H1 (cell line): ENCODE measurements around the gene SMLR1. TPM values are rescaled to one million over a fixed set of nuclear protein-coding genes. Genes with fewer than 3 reads are reported as not detected.

Experiments used
- CTCF ChIA-PET: fragments of 300-600 bp; sonication (Branson Sonifier 250); formaldehyde crosslinking; loops from one replicate; lab custom pipeline; 2021; ENCODE audit not compliant: partially characterized antibody; lab: Charles Lee
- POLR2A ChIA-PET: fragments of 300-600 bp; sonication (Branson Sonifier 250); formaldehyde crosslinking; loops from one replicate; lab custom pipeline; 2021; ENCODE audit warnings: inconsistent platforms; ENCODE audit not compliant: partially characterized antibody; lab: Charles Lee
- DNase-seq, 2 experiments: peaks; one replicate each; pipeline versions ENCODE4 v3.0.0 to v3.0.0-alpha.2; 2010 to 2022; ENCODE audit warnings: low spot score in 2 of 2, low read depth in 1 of 2, mixed read lengths in 1 of 2
- FAIRE-seq: peaks from 2 replicates; lab custom pipeline; 2011; peaks lifted over from hg19 to GRCh38; lab: Jason Lieb, UNC
- H2AFZ ChIP-seq: 2 replicates; pipeline ENCODE4 v1.8.1; 2012; ENCODE audit warnings: low read length, inconsistent platforms
- H2AK5ac ChIP-seq: 2 replicates; pipeline ENCODE4 v1.6.1; 2013; ENCODE audit warnings: low read depth, low read length
- H2BK120ac ChIP-seq: replicated peaks from 2 replicates; pipeline ENCODE3; 2013; ENCODE audit warnings: low read depth, low read length, inconsistent platforms
- H2BK12ac ChIP-seq: 2 replicates; pipeline ENCODE4 v1.6.1; 2013; ENCODE audit warnings: low read depth, low read length
- H2BK15ac ChIP-seq: 2 replicates; pipeline ENCODE4 v1.6.1; 2013; ENCODE audit warnings: low read length
- H2BK20ac ChIP-seq: 2 replicates; pipeline ENCODE4 v1.6.1; 2013; ENCODE audit warnings: low read length
- H2BK5ac ChIP-seq: 2 replicates; pipeline ENCODE4 v1.6.1; 2013; ENCODE audit warnings: low read depth, low read length
- H3K14ac ChIP-seq: 2 replicates; pipeline ENCODE4 v1.6.1; 2013; ENCODE audit warnings: inconsistent platforms; ENCODE audit not compliant: insufficient read length
- H3K18ac ChIP-seq: 2 replicates; pipeline ENCODE4 v1.6.1; 2013; ENCODE audit warnings: low read length; ENCODE audit errors: extremely low read depth
- H3K23ac ChIP-seq: 2 replicates; pipeline ENCODE4 v1.6.1; 2013; ENCODE audit warnings: inconsistent platforms; ENCODE audit not compliant: insufficient read length
- H3K23me2 ChIP-seq: 2 replicates; pipeline ENCODE4 v1.6.1; 2013; ENCODE audit warnings: low read depth, low read length
- H3K27ac ChIP-seq: 2 replicates; pipeline ENCODE4 v1.6.1; 2011; ENCODE audit warnings: low read depth, low read length, inconsistent platforms
- H3K27me3 ChIP-seq, 4 experiments: replicated peaks in 1 of 4; 1 replicate in 1 of 4; 2 replicates in 3 of 4; pipeline versions ENCODE4 v1.6.1 to v1.8.1; 2011 to 2013; ENCODE audit warnings: low read length in 3 of 4, mild to moderate bottlenecking in 3 of 4, inconsistent platforms in 2 of 4, mixed read lengths in 2 of 4, moderate library complexity in 1 of 4; ENCODE audit not compliant: control insufficient read depth in 3 of 4, insufficient read depth in 3 of 4; ENCODE audit errors: extremely low read depth in 1 of 4
- H3K36me3 ChIP-seq, 4 experiments: 2 replicates each; pipeline versions ENCODE4 v1.6.1 to v1.8.1; 2011 to 2013; ENCODE audit warnings: mild to moderate bottlenecking in 4 of 4, low read length in 3 of 4, moderate library complexity in 2 of 4, control low read depth in 1 of 4, inconsistent platforms in 1 of 4; ENCODE audit not compliant: insufficient read depth in 4 of 4, control insufficient read depth in 2 of 4
- H3K4ac ChIP-seq: replicated peaks from 2 replicates; pipeline ENCODE3; 2013; ENCODE audit warnings: low read length, low read depth, mixed read lengths, inconsistent platforms; ENCODE audit not compliant: insufficient read length
- H3K4me1 ChIP-seq, 4 experiments: replicated peaks in 1 of 4; 1 replicate in 1 of 4; 2 replicates in 3 of 4; pipeline versions ENCODE4 v1.6.1 to v1.8.1; 2011 to 2013; ENCODE audit warnings: low read length in 3 of 4, inconsistent platforms in 2 of 4, mixed read lengths in 1 of 4; ENCODE audit not compliant: insufficient read depth in 4 of 4, control insufficient read depth in 3 of 4
- H3K4me2 ChIP-seq, 2 experiments: 2 replicates each; pipeline versions ENCODE4 v1.6.1 to v1.8.1; 2011 to 2013; ENCODE audit warnings: low read depth in 2 of 2, low read length in 2 of 2, control low read depth in 1 of 2, inconsistent platforms in 1 of 2, mild to moderate bottlenecking in 1 of 2; ENCODE audit not compliant: insufficient read depth in 1 of 2
- H3K4me3 ChIP-seq, 4 experiments: fragments of 200-600, 300-600 bp in 1 of 4; sonication (generic), shearing (Covaris generic), sonication (Bioruptor Twin) in 1 of 4; 2 replicates each; pipeline versions ENCODE4 v1.5.1 to v1.8.1; 2011 to 2016; ENCODE audit warnings: low read length in 4 of 4, low read depth in 3 of 4, control low read depth in 2 of 4, inconsistent platforms in 2 of 4, mild to moderate bottlenecking in 2 of 4, mixed read lengths in 1 of 4, moderate library complexity in 1 of 4; ENCODE audit not compliant: insufficient read depth in 2 of 4; ENCODE audit errors: extremely low read depth in 1 of 4
- H3K56ac ChIP-seq: replicated peaks from 2 replicates; pipeline ENCODE3; 2013; ENCODE audit warnings: low read depth, mild to moderate bottlenecking, mixed read lengths, low read length, inconsistent platforms; ENCODE audit not compliant: insufficient read length
- H3K79me1 ChIP-seq: 2 replicates; pipeline ENCODE4 v1.6.1; 2013; ENCODE audit warnings: low read depth, low read length, control low read depth
- H3K79me2 ChIP-seq, 2 experiments: 2 replicates each; pipeline versions ENCODE4 v1.6.1 to v1.8.1; 2012 to 2013; ENCODE audit warnings: low read length in 2 of 2, mild to moderate bottlenecking in 2 of 2, inconsistent platforms in 1 of 2; ENCODE audit not compliant: insufficient read depth in 2 of 2, control insufficient read depth in 1 of 2
- H3K9ac ChIP-seq, 4 experiments: replicated peaks in 1 of 4; 1 replicate in 1 of 4; 2 replicates in 3 of 4; pipeline versions ENCODE4 v1.6.1 to v1.8.1; 2011 to 2013; ENCODE audit warnings: low read depth in 3 of 4, low read length in 3 of 4, control low read depth in 2 of 4, mild to moderate bottlenecking in 2 of 4, moderate library complexity in 2 of 4, inconsistent platforms in 1 of 4; ENCODE audit errors: extremely low read depth in 1 of 4
- H3K9me3 ChIP-seq, 2 experiments: 2 replicates each; pipeline versions ENCODE4 v1.6.1 to v1.8.1; 2012 to 2013; ENCODE audit warnings: mild to moderate bottlenecking in 2 of 2, moderate library complexity in 2 of 2, control low read depth in 1 of 2, inconsistent platforms in 1 of 2, low read depth in 1 of 2, low read length in 1 of 2, mixed read lengths in 1 of 2; ENCODE audit not compliant: insufficient read depth in 2 of 2
- H4K20me1 ChIP-seq, 2 experiments: replicated peaks in 1 of 2; 2 replicates each; pipeline versions ENCODE3 to v1.8.1; 2011 to 2013; ENCODE audit warnings: inconsistent platforms in 2 of 2, low read length in 2 of 2, mild to moderate bottlenecking in 1 of 2; ENCODE audit not compliant: insufficient read depth in 2 of 2, control insufficient read depth in 1 of 2
- H4K5ac ChIP-seq: 2 replicates; pipeline ENCODE4 v1.6.1; 2013; ENCODE audit warnings: low read length, low read depth, mixed read lengths, inconsistent platforms; ENCODE audit not compliant: insufficient read length
- H4K8ac ChIP-seq: 2 replicates; pipeline ENCODE4 v1.8.0; 2013; ENCODE audit warnings: mild to moderate bottlenecking, moderate library complexity, low read length, inconsistent platforms; ENCODE audit not compliant: insufficient read depth; ENCODE audit errors: extremely low read depth
- H4K91ac ChIP-seq: replicated peaks from 2 replicates; pipeline ENCODE3; 2013; ENCODE audit warnings: low read length, mixed read lengths, inconsistent platforms; ENCODE audit not compliant: insufficient read length
- BRCA1 ChIP-seq: IDR thresholded peaks from 2 replicates; pipeline ENCODE4 v1.6.1; 2012; ENCODE audit warnings: low read depth, low read length, improper control_type of control experiment
- CHD2 ChIP-seq: IDR thresholded peaks from 2 replicates; pipeline ENCODE4 v1.6.1; 2012; ENCODE audit warnings: low read length, improper control_type of control experiment
- KDM5A ChIP-seq: fragments of 200-600 bp; IDR thresholded peaks from 2 replicates; pipeline ENCODE4 v1.7.1; 2012; ENCODE audit warnings: mild to moderate bottlenecking, low read length, inconsistent platforms, mixed read lengths
- NRF1 ChIP-seq: IDR thresholded peaks from 2 replicates; pipeline ENCODE4 v1.6.1; 2011; ENCODE audit warnings: mild to moderate bottlenecking, low read depth, low read length, improper control_type of control experiment
- RAD21 ChIP-seq, 2 experiments: IDR thresholded peaks in 1 of 2; conservative IDR thresholded peaks in 1 of 2; 2 replicates each; pipeline ENCODE4 v1.6.1; 2011; ENCODE audit warnings: low read depth in 2 of 2, low read length in 2 of 2, improper control_type of control experiment in 1 of 2, inconsistent platforms in 1 of 2, mild to moderate bottlenecking in 1 of 2, moderate library complexity in 1 of 2
- SAP30 ChIP-seq: fragments of 300-600 bp; sonication (generic); IDR thresholded peaks from 2 replicates; pipeline ENCODE4 v1.7.1; 2012; ENCODE audit warnings: low read length, moderate library complexity, mild to moderate bottlenecking, inconsistent platforms; ENCODE audit not compliant: insufficient read depth, insufficient replicate concordance
- SRF ChIP-seq: IDR thresholded peaks from 2 replicates; pipeline ENCODE4 v1.6.1; 2011; ENCODE audit warnings: mild to moderate bottlenecking, low read depth, low read length, moderate library complexity
- TCF12 ChIP-seq: IDR thresholded peaks from 2 replicates; pipeline ENCODE4 v1.6.1; 2011; ENCODE audit warnings: low read depth, mild to moderate bottlenecking, low read length
- WGBS, 2 experiments: shearing (Covaris generic) in 1 of 2; methylation state at CpG; one replicate each; pipeline versions ENCODE4 v1.1.6 to v1.1.7; 2013 to 2015; ENCODE audit warnings: low lambda C conversion rate in 2 of 2, mixed read lengths in 2 of 2, inconsistent platforms in 1 of 2, low coverage in 1 of 2, missing lambda C conversion rate in 1 of 2; ENCODE audit not compliant: insufficient replicate concordance in 2 of 2, insufficient coverage in 1 of 2, insufficient read length in 1 of 2; ENCODE audit errors: extremely low coverage in 1 of 2, missing lambda C conversion rate in 1 of 2; 5-methylcytosine and 5-hydroxymethylcytosine counted together
- polyA plus RNA-seq, 7 experiments: library from polyadenylated mRNA; depleted of rRNA in 3 of 7; stranded (reverse) in 5 of 7; unstranded in 2 of 7; fragments of >200 nt in 5 of 7; fragments of 200-250 nt in 2 of 7; gene quantifications; 1 replicate in 5 of 7; 2 replicates in 1 of 7; 4 replicates in 1 of 7; pipeline versions ENCODE4 v1.2.1 to v1.2.3, GENCODE V29; 2011 to 2013; ENCODE audit warnings: missing spikeins in 2 of 7, mixed read lengths in 2 of 7
- total RNA-seq: library from RNA; stranded (reverse); fragmentation: NEBNext Ultra II Directional; extraction: Animal tissue kit (Norgen Biotek cat#: 25700); gene quantifications from 2 replicates; pipeline ENCODE4 v1.2.1, GENCODE V29; 2021
- TF ChIP-seq, protein P1 (sequence below), 3 experiments: IDR thresholded peaks; 1 replicate in 2 of 3; 2 replicates in 1 of 3; pipeline versions ENCODE4 v1.5.1 to v1.6.1; 2011; ENCODE audit warnings: low read length in 3 of 3, mild to moderate bottlenecking in 3 of 3, inconsistent platforms in 2 of 3, low read depth in 1 of 3, moderate library complexity in 1 of 3; ENCODE audit not compliant: insufficient read depth in 1 of 3; ENCODE audit errors: control extremely low read depth in 1 of 3

SMLR1 gene
- total and polyA plus RNA-seq, 2 of the 8 experiments (the other 6 are each of a cell fraction or from before 2014, with no cell fraction given), result not detected

DNA sequence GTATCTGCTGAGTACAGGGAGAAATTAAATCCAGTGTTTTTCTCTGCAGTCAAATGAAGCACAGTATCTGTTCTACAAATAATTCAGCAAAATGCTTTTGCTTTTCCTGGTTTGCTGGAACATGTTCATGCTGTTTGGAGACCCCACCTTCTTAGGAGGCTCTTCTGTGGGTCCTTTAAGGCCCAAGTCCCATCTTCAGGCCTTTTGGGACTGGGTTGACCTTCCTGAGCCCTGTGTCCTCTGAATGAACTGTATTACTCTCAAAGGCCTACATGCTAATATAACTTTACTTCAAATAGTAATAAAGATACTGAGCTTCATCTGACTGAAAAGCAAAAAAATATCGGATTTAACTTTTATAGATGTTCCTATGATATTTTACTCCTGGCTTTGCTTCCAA lies 19.3 kb downstream of the SMLR1 start:
- Histone ChIP-seq H3K4me1 (peaks cover 0 to 5% (median 1%) of the 10 kb centered on the region in 4 experiments; a peak in 5 of 7 replicates), H3K56ac (no peak overlapping the region), H3K23ac (no peak overlapping the region), H3K27me3 (no peaks in the 10 kb centered on the region), H2BK20ac (no peak overlapping the region), H3K4ac (no peak overlapping the region), H3K14ac (no peak overlapping the region), H3K18ac (no peak overlapping the region), H2BK12ac (no peak overlapping the region), H4K20me1 (no peaks in the 10 kb centered on the region), H2AK5ac (no peak overlapping the region), H4K5ac (no peak overlapping the region), H2BK120ac (no peak overlapping the region), H3K9ac (no peak overlapping the region), H3K23me2 (no peaks in the 10 kb centered on the region; the same call in 1 of the 2 replicates), H3K9me3 (no peaks in the 10 kb centered on the region), H3K79me2 (no peaks in the 10 kb centered on the region), H3K27ac (no peak overlapping the region), H3K79me1 (no peaks in the 10 kb centered on the region), H4K91ac (no peak overlapping the region), H3K4me2 (no peak overlapping the region), H2BK15ac (no peak overlapping the region), H4K8ac (no peak overlapping the region), H2BK5ac (no peak overlapping the region), H3K4me3 (no peak overlapping the region), H3K36me3 (no peaks in the 10 kb centered on the region; a peak in 2 of 8 replicates), H2AFZ (no peak overlapping the region)
- FAIRE-seq (no peak), DNase-seq (no peak)
- TF ChIP-seq NRF1, result no peak
- TF ChIP-seq, protein P1, sequence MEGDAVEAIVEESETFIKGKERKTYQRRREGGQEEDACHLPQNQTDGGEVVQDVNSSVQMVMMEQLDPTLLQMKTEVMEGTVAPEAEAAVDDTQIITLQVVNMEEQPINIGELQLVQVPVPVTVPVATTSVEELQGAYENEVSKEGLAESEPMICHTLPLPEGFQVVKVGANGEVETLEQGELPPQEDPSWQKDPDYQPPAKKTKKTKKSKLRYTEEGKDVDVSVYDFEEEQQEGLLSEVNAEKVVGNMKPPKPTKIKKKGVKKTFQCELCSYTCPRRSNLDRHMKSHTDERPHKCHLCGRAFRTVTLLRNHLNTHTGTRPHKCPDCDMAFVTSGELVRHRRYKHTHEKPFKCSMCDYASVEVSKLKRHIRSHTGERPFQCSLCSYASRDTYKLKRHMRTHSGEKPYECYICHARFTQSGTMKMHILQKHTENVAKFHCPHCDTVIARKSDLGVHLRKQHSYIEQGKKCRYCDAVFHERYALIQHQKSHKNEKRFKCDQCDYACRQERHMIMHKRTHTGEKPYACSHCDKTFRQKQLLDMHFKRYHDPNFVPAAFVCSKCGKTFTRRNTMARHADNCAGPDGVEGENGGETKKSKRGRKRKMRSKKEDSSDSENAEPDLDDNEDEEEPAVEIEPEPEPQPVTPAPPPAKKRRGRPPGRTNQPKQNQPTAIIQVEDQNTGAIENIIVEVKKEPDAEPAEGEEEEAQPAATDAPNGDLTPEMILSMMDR (IDR thresholded peaks at IDR 0.05; ENCODE audit: control extremely low read depth in 1 of 3, insufficient read depth in 1 of 3, low read depth in 1 of 3, low read length in 3 of 3), result no peak
- no peak for TF ChIP-seq BRCA1
- TF ChIP-seq SAP30, result no peak
- TF ChIP-seq RAD21 (IDR thresholded peaks at IDR 0.05 in 1 of 2, conservative IDR thresholded peaks at IDR 0.05 in 1 of 2; ENCODE audit: low read depth in 2 of 2, low read length in 2 of 2), result no peak
- no peak for TF ChIP-seq KDM5A
- no peak for TF ChIP-seq CHD2
- TF ChIP-seq TCF12, result no peak
- TF ChIP-seq SRF, result no peak
- ChIA-PET POLR2A (no interaction called here), CTCF (interaction anchor here (1.0 to 4.3 kb wide), 5 partner anchors 16 to 706 kb away, joined by 3 to 20 read pairs (median 4); no protein-coding TSS in a partner anchor)
- WGBS, 2 experiments, result 88% methylated on average over 1 of the region's 1 CpG; no CpG with 5 or more reads in 1 of the 2 experiments
